NB4 (cell line): ENCODE results near the gene PUM1.

Source experiments
- CTCF ChIP-seq: IDR thresholded peaks from one replicate; pipeline ENCODE4 v1.5.1; 2012; ENCODE audit warnings: low read depth, low read length
- POLR2A ChIP-seq: IDR thresholded peaks from 2 replicates; pipeline ENCODE4 v1.6.1; 2011; ENCODE audit warnings: mild to moderate bottlenecking; ENCODE audit not compliant: insufficient read length; ENCODE audit errors: extremely low read depth

GRCh38 chr1:31020007-31020790 lies 45.3 kb downstream of the PUM1 start:
- no peak for TF ChIP-seq POLR2A
- TF ChIP-seq CTCF, result no peak
